AG09319 (cell line): ENCODE measurements around the gene KHSRP.
"Not testable (repeated sequence)": the region's sequence is repeated elsewhere in the genome, so short reads cannot be mapped to it uniquely, and the experiment has no call there.

Experiments
- DNase-seq: peaks from one replicate; pipeline ENCODE4 v3.0.0-alpha.2; 2010; ENCODE audit warnings: low read depth; ENCODE audit errors: extremely low read depth
- TF ChIP-seq, protein P1 (sequence below): IDR thresholded peaks from 2 replicates; pipeline ENCODE4 v1.5.1; 2011; ENCODE audit warnings: low read depth, mild to moderate bottlenecking, inconsistent platforms, low read length, moderate library complexity

KHSRP gene

DNA sequence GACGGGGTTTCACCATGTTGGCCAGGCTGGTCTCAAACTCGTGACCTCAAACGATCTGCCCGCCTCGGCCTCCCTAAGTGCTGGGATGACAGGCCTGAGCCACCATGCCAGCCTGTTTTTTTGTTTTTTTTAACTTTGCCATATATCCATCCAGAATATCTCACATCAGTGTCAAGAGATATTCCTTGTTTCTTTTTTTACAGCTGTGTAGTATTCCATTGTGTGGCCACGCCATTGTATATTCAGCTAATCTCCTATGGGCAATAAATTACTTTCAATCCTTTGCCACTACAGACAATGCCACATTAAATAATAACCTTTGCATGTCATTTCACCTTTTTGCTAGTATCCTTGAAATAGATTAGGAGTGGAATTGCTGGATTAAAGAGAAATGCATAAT lies 15.3 kb downstream of the KHSRP start:
- TF ChIP-seq, protein P1, sequence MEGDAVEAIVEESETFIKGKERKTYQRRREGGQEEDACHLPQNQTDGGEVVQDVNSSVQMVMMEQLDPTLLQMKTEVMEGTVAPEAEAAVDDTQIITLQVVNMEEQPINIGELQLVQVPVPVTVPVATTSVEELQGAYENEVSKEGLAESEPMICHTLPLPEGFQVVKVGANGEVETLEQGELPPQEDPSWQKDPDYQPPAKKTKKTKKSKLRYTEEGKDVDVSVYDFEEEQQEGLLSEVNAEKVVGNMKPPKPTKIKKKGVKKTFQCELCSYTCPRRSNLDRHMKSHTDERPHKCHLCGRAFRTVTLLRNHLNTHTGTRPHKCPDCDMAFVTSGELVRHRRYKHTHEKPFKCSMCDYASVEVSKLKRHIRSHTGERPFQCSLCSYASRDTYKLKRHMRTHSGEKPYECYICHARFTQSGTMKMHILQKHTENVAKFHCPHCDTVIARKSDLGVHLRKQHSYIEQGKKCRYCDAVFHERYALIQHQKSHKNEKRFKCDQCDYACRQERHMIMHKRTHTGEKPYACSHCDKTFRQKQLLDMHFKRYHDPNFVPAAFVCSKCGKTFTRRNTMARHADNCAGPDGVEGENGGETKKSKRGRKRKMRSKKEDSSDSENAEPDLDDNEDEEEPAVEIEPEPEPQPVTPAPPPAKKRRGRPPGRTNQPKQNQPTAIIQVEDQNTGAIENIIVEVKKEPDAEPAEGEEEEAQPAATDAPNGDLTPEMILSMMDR, result no peak
- DNase-seq, result no peak

DNA sequence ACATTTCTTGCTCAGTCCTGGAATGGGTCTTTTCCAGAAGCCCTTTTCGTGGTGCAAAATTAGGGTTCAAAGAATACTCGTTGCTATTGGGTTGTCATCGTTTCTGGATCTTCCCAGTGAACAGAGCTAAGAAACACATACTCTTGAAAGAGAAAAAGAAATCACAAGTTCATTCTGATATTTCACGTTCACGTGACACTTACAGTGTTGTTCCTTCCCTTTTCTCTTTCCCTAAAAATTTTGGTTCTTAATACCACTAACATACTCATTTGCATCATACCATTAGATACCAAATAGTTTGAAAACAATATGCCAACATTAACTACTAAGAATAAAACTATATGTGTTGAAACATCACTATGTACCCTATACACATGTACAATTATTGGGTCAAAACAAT lies 18.2 kb downstream of the KHSRP start:
- TF ChIP-seq, protein P1, result no peak
- no peak for DNase-seq

DNA sequence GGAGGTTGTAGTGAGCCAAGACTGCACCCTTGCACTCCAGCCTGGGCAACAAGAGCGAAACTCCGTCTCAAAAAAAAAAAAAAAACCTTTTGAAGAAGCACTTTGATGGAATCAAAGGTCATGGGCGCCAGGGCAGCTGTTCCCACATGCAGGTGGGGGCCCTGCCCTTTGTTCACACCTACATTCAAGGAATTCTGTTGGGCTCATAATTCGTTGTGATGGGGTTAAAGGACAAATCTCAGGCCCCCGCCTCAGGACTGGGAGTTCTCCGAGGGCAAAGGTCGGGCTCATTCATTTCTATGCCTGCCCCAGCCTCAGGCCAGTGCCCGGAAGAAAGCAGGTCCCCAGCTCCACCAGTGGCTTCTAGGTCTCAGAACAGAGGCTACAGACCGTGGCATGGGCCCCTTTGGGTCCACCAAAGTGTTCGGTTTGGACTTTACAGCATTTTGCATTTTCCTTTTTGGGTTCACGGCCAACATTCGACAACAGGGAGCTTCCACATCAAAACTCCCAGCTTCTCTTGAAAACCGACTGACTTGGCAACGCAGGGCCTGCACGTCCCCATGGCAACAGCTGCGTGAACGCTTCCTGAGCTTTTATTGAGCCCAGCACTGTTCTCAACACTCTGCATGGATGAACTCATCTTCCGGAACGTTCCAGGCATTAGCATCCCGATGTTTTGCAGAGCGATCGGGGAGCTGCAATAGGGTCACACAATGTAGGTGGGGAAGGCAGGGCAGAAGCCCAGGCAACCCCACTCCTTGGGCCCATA lies 21.6 kb downstream of the KHSRP start:
- TF ChIP-seq, protein P1, result no peak
- DNase-seq, result no peak

DNA sequence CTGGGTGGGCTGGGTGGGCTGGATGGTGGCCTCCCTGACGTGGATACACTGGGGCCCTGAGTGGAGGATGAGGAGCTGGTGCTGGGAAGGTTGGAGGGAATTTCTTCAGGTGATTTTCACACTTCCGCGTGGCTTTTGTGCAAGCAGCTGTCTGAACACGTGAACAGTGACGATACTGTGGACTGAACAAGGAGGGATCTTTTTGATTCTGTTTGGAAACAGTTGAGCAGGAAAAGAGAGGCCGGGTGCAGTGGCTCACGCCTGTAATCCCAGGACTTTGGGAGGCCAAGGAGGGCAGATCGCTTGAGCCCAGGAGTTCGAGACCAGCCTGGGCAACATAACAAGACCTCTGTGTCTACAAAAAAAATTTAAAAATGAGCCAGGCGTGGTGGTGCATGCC lies 22.6 kb downstream of the KHSRP start:
- no peak for DNase-seq
- TF ChIP-seq, protein P1, result no peak

DNA sequence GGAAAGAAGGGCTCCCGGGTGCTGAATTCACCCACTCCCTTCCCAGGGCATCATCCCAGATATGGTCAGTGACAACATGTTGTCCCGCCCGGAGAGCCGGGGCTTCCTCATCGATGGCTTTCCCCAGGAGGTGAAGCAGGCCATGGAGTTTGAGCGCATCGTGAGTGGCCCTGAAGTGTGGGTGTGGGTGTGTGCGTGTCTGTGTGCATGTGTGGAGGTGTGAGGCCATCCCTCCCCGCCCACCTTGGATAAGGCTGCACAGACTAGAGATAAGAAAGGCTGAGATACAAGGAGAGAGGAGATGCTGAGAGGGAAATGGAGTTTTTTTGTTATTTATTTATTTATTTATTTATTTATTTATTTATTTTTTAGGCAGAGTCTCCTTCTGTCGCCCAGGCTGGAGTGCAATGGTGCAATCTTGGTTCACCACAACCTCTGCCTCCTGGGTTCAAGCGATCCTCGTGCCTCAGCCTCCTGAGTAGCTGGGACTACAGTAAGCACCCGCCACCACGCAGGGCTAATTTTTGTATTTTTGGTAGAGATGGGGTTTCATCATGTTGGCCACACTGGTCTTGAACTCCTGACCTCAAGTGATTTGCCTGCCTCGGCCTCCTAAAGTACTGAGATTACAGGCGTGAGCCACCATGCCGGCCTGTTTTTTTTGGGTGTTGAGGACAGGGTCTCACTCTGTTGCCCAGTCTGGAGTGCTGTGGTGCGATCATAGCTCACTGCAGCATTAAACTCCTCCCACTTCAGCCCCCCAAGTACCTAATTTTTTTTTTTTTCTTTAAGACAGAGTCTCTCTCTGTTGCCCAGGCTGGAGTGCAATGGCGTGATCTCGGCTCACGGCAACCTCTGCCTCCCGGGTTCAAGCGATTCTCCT lies 24.3 kb downstream of the KHSRP start:
- not testable (repeated sequence) for DNase-seq

DNA sequence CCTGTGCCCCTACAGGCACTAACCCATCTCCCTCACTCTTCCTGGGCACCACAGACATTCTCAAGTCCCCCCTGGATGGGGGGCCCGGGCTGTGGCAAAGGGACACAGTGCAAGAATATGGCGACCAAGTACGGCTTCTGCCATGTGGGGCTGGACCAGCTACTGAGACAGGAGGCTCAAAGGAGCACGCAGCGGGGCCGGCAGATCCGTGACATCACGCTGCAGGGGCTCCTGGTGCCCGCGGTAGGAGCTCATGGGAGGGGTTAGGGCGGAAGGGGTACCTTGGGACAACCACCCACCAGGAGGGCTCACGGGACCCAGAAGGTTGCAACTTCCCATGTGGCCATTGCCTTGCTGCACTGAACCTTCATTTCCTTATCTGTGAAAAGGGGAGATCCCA lies 28.3 kb downstream of the KHSRP start:
- TF ChIP-seq, protein P1, result no peak
- no peak for DNase-seq

DNA sequence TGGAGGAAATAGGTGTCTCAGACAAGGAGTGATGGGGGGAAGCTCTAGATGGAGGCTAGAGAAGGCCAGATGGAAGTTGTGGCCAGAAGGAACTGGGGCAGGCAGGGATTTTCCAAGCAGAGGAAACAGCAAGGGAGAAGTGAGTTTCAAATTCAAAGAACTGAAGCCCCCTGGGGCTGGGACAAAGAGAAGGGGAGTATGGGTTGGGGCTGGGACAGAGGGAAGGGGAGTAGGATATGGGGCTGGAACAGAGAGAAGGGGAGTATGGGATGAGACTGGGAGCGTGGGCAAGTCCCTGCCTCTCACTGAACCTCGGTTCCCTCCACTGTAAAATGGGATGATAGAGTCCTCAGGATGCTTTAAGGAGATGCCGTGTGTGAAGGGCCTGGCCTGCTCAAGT lies 29.8 kb downstream of the KHSRP start:
- TF ChIP-seq, protein P1, result no peak
- DNase-seq, result no peak
